PC-9 (cell line): Measurements from ENCODE around the gene ITCH. TPM values are rescaled to one million over a fixed set of nuclear protein-coding genes. Genes with fewer than 3 reads are reported as not detected.
A peak's percentile ranks its signal among the peaks of the same experiment; 100 is the strongest.

Source experiments
- BruUV-seq: library from RNA; stranded (reverse); fragments of 400-500 nt; replicated peaks from 2 replicates; lab custom pipeline; 2021; lab: Mats Ljungman, UMichigan
- CTCF ChIA-PET: fragments of 300-600 bp; sonication (Branson Sonifier 250); formaldehyde crosslinking; loops from one replicate; lab custom pipeline; 2022; ENCODE audit warnings: antibody characterized with exemption; lab: Charles Lee
- POLR2A ChIA-PET: fragments of 300-600 bp; sonication (Branson Sonifier 250); formaldehyde crosslinking; loops from one replicate; lab custom pipeline; 2022; ENCODE audit warnings: antibody characterized with exemption; ENCODE audit not compliant: unreplicated experiment; lab: Charles Lee
- DNase-seq, 2 experiments: peaks; one replicate each; pipeline versions ENCODE4 v3.0.0 to v3.0.0-alpha.2; 2015 to 2022; ENCODE audit warnings: mixed read lengths in 1 of 2
- H2AFZ ChIP-seq: fragments of 200-600 bp; sonication (generic); 2 replicates; pipeline ENCODE4 v1.8.1; 2017; ENCODE audit warnings: antibody characterized with exemption
- H3F3A ChIP-seq: fragments of 200-600 bp; sonication (generic); 2 replicates; pipeline ENCODE4 v1.8.1; 2017; ENCODE audit warnings: antibody characterized with exemption, mild to moderate bottlenecking, low read depth; ENCODE audit not compliant: insufficient read depth
- H3K27ac ChIP-seq: fragments of 200-600 bp; sonication (generic); 2 replicates; pipeline ENCODE4 v1.6.1; 2016; ENCODE audit warnings: mixed run types
- H3K27me3 ChIP-seq: fragments of 200-600 bp; sonication (generic); 2 replicates; pipeline ENCODE4 v1.6.1; 2016; ENCODE audit warnings: low read depth, mixed run types; ENCODE audit not compliant: insufficient read depth
- H3K36me3 ChIP-seq: fragments of 200-600 bp; sonication (generic); 2 replicates; pipeline ENCODE4 v1.6.1; 2016; ENCODE audit warnings: low read depth, mixed run types
- H3K4me1 ChIP-seq: fragments of 200-600 bp; sonication (generic); replicated peaks from 2 replicates; pipeline ENCODE4 v1.6.1; 2016; ENCODE audit warnings: mixed run types; ENCODE audit not compliant: insufficient read depth
- H3K4me2 ChIP-seq: fragments of 200-600 bp; sonication (generic); 2 replicates; pipeline ENCODE4 v1.6.1; 2017; ENCODE audit warnings: mixed run types
- H3K4me3 ChIP-seq: fragments of 200-600 bp; sonication (generic); 2 replicates; pipeline ENCODE4 v1.6.1; 2016; ENCODE audit warnings: mixed run types
- H3K79me2 ChIP-seq: fragments of 200-600 bp; sonication (generic); 2 replicates; pipeline ENCODE4 v1.6.1; 2017; ENCODE audit warnings: low read depth, mixed run types
- H3K9me2 ChIP-seq: fragments of 200-600 bp; sonication (generic); 2 replicates; pipeline ENCODE4 v1.8.1; 2017; ENCODE audit warnings: mild to moderate bottlenecking; ENCODE audit not compliant: insufficient read depth
- H3K9me3 ChIP-seq: fragments of 200-600 bp; sonication (generic); 2 replicates; pipeline ENCODE4 v1.8.1; 2016; ENCODE audit warnings: low read depth; ENCODE audit not compliant: insufficient read depth
- H4K20me1 ChIP-seq: fragments of 200-600 bp; sonication (generic); 2 replicates; pipeline ENCODE4 v1.8.1; 2017; ENCODE audit not compliant: insufficient read depth
- EZH2 ChIP-seq: fragments of 200-600 bp; sonication (generic); IDR thresholded peaks from 2 replicates; pipeline ENCODE4 v1.8.0; 2017; ENCODE audit warnings: antibody characterized with exemption, low read depth
- intact Hi-C: fragments of 100-400 bp; cut with micrococcal nuclease; formaldehyde crosslinking; loops from one replicate; pipeline ENCODE4 v1.10.0; 2022; ENCODE audit not compliant: unreplicated experiment
- total RNA-seq: library from RNA; stranded (reverse); gene quantifications from 2 replicates; pipeline ENCODE4 v1.2.3, GENCODE V29; 2021
- TF ChIP-seq, protein P1 (sequence below): fragments of 200-600 bp; sonication (generic); conservative IDR thresholded peaks from 2 replicates; pipeline ENCODE4 v1.6.1; 2017; ENCODE audit warnings: mixed run types, antibody characterized with exemption, mild to moderate bottlenecking, moderate library complexity

The ITCH gene
- total RNA-seq, 1 experiment from 2014 or later = 144 TPM

DNA sequence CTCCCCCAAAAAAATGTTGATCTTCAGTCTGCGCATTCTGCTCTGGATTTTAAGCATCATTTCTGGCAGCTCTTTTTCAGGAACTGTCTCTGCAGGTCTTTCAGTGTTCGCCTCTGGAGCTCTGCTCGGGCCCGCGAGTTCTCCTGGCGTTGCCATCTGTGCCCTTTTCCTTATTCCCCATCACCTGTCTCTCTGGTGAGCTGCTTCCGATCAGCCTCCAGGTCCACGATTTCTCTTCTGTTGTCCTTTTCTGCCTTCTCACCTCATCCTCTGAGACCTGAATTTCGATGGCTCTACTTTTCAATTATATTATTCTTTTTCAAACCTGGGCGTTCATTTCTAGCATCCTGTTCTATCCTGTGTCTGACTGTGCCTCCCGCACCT, 194.9 kb downstream of the ITCH start:
- no peak overlapping the region for H2AFZ ChIP-seq
- no peak for DNase-seq
- no peak for TF ChIP-seq EZH2
- TF ChIP-seq, protein P1, sequence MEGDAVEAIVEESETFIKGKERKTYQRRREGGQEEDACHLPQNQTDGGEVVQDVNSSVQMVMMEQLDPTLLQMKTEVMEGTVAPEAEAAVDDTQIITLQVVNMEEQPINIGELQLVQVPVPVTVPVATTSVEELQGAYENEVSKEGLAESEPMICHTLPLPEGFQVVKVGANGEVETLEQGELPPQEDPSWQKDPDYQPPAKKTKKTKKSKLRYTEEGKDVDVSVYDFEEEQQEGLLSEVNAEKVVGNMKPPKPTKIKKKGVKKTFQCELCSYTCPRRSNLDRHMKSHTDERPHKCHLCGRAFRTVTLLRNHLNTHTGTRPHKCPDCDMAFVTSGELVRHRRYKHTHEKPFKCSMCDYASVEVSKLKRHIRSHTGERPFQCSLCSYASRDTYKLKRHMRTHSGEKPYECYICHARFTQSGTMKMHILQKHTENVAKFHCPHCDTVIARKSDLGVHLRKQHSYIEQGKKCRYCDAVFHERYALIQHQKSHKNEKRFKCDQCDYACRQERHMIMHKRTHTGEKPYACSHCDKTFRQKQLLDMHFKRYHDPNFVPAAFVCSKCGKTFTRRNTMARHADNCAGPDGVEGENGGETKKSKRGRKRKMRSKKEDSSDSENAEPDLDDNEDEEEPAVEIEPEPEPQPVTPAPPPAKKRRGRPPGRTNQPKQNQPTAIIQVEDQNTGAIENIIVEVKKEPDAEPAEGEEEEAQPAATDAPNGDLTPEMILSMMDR = no peak
- no peaks in the 10 kb centered on the region for H4K20me1 ChIP-seq
- H3K9me2 ChIP-seq = no peaks in the 10 kb centered on the region
- H3K27ac ChIP-seq = no peak overlapping the region
- BruUV-seq = no TSS peak
- H3K4me3 ChIP-seq = no peak overlapping the region
- H3F3A ChIP-seq = no peaks in the 10 kb centered on the region; the same call in 1 of the 2 replicates
- ChIA-PET CTCF (interaction anchor here (0.6 to 0.7 kb wide), 2 partner anchors 248 to 788 kb away, joined by 3 to 5 read pairs; no protein-coding TSS in a partner anchor), POLR2A (no interaction called here)
- H3K27me3 ChIP-seq = no peaks in the 10 kb centered on the region
- no peak overlapping the region for H3K4me2 ChIP-seq
- H3K36me3 ChIP-seq = no peaks in the 10 kb centered on the region
- no peaks in the 10 kb centered on the region for H3K79me2 ChIP-seq
- H3K9me3 ChIP-seq = no peaks in the 10 kb centered on the region
- intact Hi-C loops = no loop called here
- H3K4me1 ChIP-seq = no peaks in the 10 kb centered on the region

DNA sequence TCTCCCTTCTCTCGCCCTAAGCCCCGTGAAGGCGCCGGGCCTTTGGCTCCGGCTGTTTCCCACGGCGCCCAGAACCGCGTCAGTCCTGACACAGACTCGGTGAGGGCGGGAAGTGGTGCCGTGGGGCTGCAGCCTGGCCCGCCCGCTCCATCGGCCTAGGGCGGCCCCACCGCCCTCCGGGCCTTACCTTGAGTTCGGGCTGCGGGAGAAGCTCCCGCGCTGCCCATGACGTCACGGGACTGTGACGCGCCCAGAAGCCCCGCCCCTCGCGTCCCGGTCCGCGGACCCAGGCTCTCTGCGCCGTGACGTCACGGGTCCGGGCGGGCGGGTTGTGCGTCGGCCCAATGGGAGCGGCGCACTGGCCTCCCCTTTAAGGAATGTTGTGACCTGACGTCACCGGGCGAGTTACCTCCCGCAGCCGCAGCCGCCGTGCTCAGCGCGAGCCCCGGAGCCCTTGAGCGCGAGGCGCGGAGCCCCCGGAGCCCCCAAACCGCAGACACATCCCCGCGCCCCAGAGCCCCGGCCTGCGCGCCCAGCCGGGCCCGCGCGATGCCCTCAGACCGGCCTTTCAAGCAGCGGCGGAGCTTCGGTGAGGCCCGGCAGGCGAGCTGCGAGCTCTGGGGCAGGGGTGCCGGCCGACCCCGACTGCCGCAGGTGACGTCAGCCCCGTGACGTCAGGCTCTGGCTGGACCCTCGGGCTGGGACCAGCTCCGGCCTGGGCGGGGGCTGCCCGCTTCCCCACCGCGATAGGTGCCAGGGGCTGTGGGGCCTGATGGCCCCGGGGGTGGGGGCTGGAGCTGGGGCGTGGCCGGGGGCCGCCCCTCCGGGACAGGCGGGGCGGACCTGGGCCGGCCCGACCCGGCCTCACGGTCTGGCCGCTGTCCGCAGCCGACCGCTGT, 195.5 kb downstream of the ITCH start, which contains the start of gene MAP1LC3A:
MAP1LC3A (plus strand) TSS at position 399 of the 899 bp plus-strand sequence; CDS start at position 550, 151 bp downstream.
- peak in 1 of 2 experiments; percentile 41 for DNase-seq
- no peak within 1 kb of the TSS for H3K4me2 ChIP-seq
- H3K4me3 ChIP-seq = no peak within 1 kb of the TSS
- no TSS peak for BruUV-seq
- no peak within 1 kb of the TSS for H2AFZ ChIP-seq
- H3F3A ChIP-seq = no peaks in the 10 kb centered on the region; the same call in 1 of the 2 replicates
- H3K4me1 ChIP-seq = no peaks in the 10 kb centered on the region
- intact Hi-C loops = no loop called here
- TF ChIP-seq, protein P1 = no peak
- no peak for TF ChIP-seq EZH2
- no peaks in the 10 kb centered on the region for H3K9me2 ChIP-seq
- no peak within 1 kb of the TSS for H3K27ac ChIP-seq
- H3K79me2 ChIP-seq = no peaks in the 10 kb centered on the region
- ChIA-PET CTCF (interaction anchor here (0.6 to 0.7 kb wide), 2 partner anchors 247 to 787 kb away, joined by 3 to 5 read pairs; no protein-coding TSS in a partner anchor), POLR2A (no interaction called here)
- H3K36me3 ChIP-seq = no peaks in the 10 kb centered on the region
- H4K20me1 ChIP-seq = no peaks in the 10 kb centered on the region
- H3K27me3 ChIP-seq = no peaks in the 10 kb centered on the region
- H3K9me3 ChIP-seq = no peaks in the 10 kb centered on the region

DNA sequence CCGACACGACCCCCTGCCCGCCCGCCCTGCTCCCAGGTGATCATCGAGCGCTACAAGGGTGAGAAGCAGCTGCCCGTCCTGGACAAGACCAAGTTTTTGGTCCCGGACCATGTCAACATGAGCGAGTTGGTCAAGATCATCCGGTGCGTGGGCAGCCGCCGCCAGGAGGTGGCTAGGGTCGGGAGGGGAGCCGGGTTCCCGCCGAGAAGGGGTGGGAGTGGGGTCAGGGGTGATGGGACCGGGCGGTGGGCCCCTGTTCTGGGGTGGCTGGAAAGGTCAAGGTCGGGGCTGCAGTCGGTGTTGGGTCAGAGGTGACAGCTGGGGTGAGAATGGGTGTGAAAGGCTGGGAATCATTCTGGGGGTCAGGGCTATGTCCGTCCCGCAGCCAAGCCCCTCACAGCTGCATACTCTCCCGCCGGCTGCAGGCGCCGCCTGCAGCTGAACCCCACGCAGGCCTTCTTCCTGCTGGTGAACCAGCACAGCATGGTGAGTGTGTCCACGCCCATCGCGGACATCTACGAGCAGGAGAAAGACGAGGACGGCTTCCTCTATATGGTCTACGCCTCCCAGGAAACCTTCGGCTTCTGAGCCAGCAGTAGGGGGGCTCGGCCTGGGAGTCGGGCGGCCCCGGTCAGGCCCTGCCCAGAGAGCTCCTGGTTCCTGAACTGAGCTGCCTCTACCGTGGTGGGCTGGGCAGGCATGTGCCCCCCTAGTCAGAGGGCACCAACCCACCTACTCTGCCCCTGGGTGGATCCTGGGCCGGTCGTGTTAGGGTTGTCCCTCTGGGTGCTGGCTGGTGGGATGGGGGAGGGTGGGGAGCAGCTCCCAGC, 196.5 kb downstream of the ITCH start:
- no peaks in the 10 kb centered on the region for H3K9me3 ChIP-seq
- no peaks in the 10 kb centered on the region for H3K9me2 ChIP-seq
- intact Hi-C loops = no loop called here
- H3K36me3 ChIP-seq = no peaks in the 10 kb centered on the region
- TF ChIP-seq, protein P1 = no peak
- H3K4me1 ChIP-seq = no peaks in the 10 kb centered on the region
- ChIA-PET CTCF (interaction anchor here (0.6 kb wide), 1 partner anchor 1926 kb away, joined by 5 read pairs; no protein-coding TSS in a partner anchor), POLR2A (no interaction called here)
- H3F3A ChIP-seq = no peaks in the 10 kb centered on the region; the same call in 1 of the 2 replicates
- no peak overlapping the region for H3K4me3 ChIP-seq
- no peak overlapping the region for H3K4me2 ChIP-seq
- no peaks in the 10 kb centered on the region for H3K27me3 ChIP-seq
- H2AFZ ChIP-seq = no peak overlapping the region
- BruUV-seq = no TSS peak
- DNase-seq = no peak
- H3K27ac ChIP-seq = no peak overlapping the region
- no peaks in the 10 kb centered on the region for H4K20me1 ChIP-seq
- H3K79me2 ChIP-seq = no peaks in the 10 kb centered on the region
